Pericardium fibroblast (primary cell): ENCODE data around the gene PITPNM2. TPM values are rescaled to one million over a fixed set of nuclear protein-coding genes. Genes with fewer than 3 reads are reported as not detected.

Source experiments
- total RNA-seq: library from RNA; depleted of rRNA; stranded (reverse); fragments of >200 nt; gene quantifications from 2 replicates; pipeline ENCODE4 v1.2.3, GENCODE V29; 2015

Gene PITPNM2
- total RNA-seq = 1.9 and 2.2 TPM in 2 replicates

GRCh38 chr12:123150744-123151456 is at the start of gene PITPNM2:
PITPNM2 (minus strand) TSS chr12:123151090; CDS start chr12:123034590, 116,500 bp downstream.

Other genes with a start within 250 kb of the PITPNM2 start
- gene ABCB9, start 184.6 kb downstream of the PITPNM2 start, total RNA-seq = 3.9 and 7.5 TPM in 2 replicates
- 7.1 and 14.7 TPM in 2 replicates for gene OGFOD2, start 175.8 kb downstream of the PITPNM2 start, total RNA-seq
- 201 and 263 TPM in 2 replicates for gene ARL6IP4, start 170.4 kb downstream of the PITPNM2 start, total RNA-seq
- gene MPHOSPH9, start 82.1 kb upstream of the PITPNM2 start, total RNA-seq = 5.1 and 9.3 TPM in 2 replicates
- 7.0 and 8.5 TPM in 2 replicates for gene MTRFR, start 82.3 kb upstream of the PITPNM2 start, total RNA-seq
- gene CDK2AP1, start 120.8 kb upstream of the PITPNM2 start, total RNA-seq = 208 and 239 TPM in 2 replicates
- 14.0 and 15.6 TPM in 2 replicates for gene SBNO1, start 213.8 kb upstream of the PITPNM2 start, total RNA-seq
- 19.0 and 26.7 TPM in 2 replicates for gene KMT5A, start 233.0 kb upstream of the PITPNM2 start, total RNA-seq